GM12878 (cell line): ENCODE measurements around the gene ASTL. TPM values are rescaled to one million over a fixed set of nuclear protein-coding genes. Genes with fewer than 3 reads are reported as not detected.

Source experiments
- ATF7 ChIP-seq: fragments of 450-650 bp; IDR thresholded peaks from 2 replicates; pipeline ENCODE4 v1.6.1; 2016; ENCODE audit warnings: low read depth, mild to moderate bottlenecking
- BHLHE40 ChIP-seq, 2 experiments: fragments of 450-650 bp in 1 of 2; IDR thresholded peaks; 2 replicates each; pipeline ENCODE4 v1.6.1; 2011 to 2017; ENCODE audit warnings: low read depth in 2 of 2, borderline replicate concordance in 1 of 2, improper control_type of control experiment in 1 of 2, low read length in 1 of 2, mild to moderate bottlenecking in 1 of 2
- EED ChIP-seq: sonication (generic); IDR thresholded peaks from 2 replicates; pipeline ENCODE4 v1.6.1; 2016; ENCODE audit warnings: antibody characterized with exemption, low read depth
- FOXM1 ChIP-seq: IDR thresholded peaks from 2 replicates; pipeline ENCODE4 v1.6.1; 2012; ENCODE audit warnings: low read depth, mild to moderate bottlenecking, inconsistent platforms, low read length, moderate library complexity
- GATAD2B ChIP-seq: fragments of 450-650 bp; conservative IDR thresholded peaks from 2 replicates; pipeline ENCODE4 v1.6.1; 2017; ENCODE audit warnings: low read depth, mild to moderate bottlenecking, moderate library complexity
- MEF2B ChIP-seq: fragments of 450-650 bp; IDR thresholded peaks from 2 replicates; pipeline ENCODE4 v1.6.1; 2018; ENCODE audit warnings: mild to moderate bottlenecking, moderate library complexity; ENCODE audit not compliant: partially characterized antibody, poor library complexity, severe bottlenecking
- MLLT1 ChIP-seq: fragments of 450-650 bp; IDR thresholded peaks from 2 replicates; pipeline ENCODE4 v1.6.1; 2016; ENCODE audit warnings: mild to moderate bottlenecking
- NBN ChIP-seq: fragments of 450-650 bp; IDR thresholded peaks from 2 replicates; pipeline ENCODE4 v1.6.1; 2016
- PKNOX1 ChIP-seq: fragments of 450-650 bp; IDR thresholded peaks from 2 replicates; pipeline ENCODE4 v1.6.1; 2016; ENCODE audit warnings: mild to moderate bottlenecking
- SMC3 ChIP-seq: IDR thresholded peaks from 2 replicates; pipeline ENCODE4 v1.6.1; 2011; ENCODE audit warnings: low read length, improper control_type of control experiment, borderline replicate concordance
- SPI1 ChIP-seq: IDR thresholded peaks from 2 replicates; pipeline ENCODE4 v1.6.1; 2011; ENCODE audit warnings: low read depth, mild to moderate bottlenecking, low read length, moderate library complexity, borderline replicate concordance; ENCODE audit not compliant: insufficient read depth
- polyA plus RNA-seq, 11 experiments: library from polyadenylated mRNA; depleted of rRNA in 4 of 11; unstranded in 6 of 11; stranded (reverse) in 5 of 11; fragments of >200 nt; fragmentation: Nextera tagmentation in 4 of 11; fragmentation: Illumina TruSeq in 1 of 11; extraction: Ambion mirVana in 4 of 11; extraction: Trizol in 1 of 11; gene quantifications; 1 replicate in 1 of 11; 2 replicates in 10 of 11; pipeline versions ENCODE4 v1.2.1 to v1.2.3, GENCODE V29; 2011 to 2016; ENCODE audit warnings: inconsistent platforms in 2 of 11, missing spikeins in 2 of 11, low read depth in 1 of 11
- total RNA-seq, 4 experiments: library from RNA; depleted of rRNA in 3 of 4; stranded (reverse); fragments of >200 nt in 3 of 4; fragmentation: Illumina TruSeq in 1 of 4; extraction: Trizol in 1 of 4; gene quantifications; 2 replicates each; pipeline versions ENCODE4 v1.2.1 to v1.2.3, GENCODE V29; 2013 to 2021

The ASTL gene
- total and polyA plus RNA-seq, 10 of the 15 experiments (the other 5 are each of a cell fraction or from before 2014, with no cell fraction given) = 0.18 to 1.0 (median 0.38) TPM; not detected in 4

- TF ChIP-seq PKNOX1 (peak; percentile 43; the same call in 1 of the 2 replicates), SMC3 (peak; percentile 99), GATAD2B (0 out of 2 replicates have a peak, but pooled peaks have one; percentile 26), MLLT1 (peak; percentile 38; the same call in 1 of the 2 replicates), BHLHE40 (IDR thresholded peaks at IDR 0.05; ENCODE audit: borderline replicate concordance in 1 of 2, low read depth in 2 of 2, low read length in 1 of 2) (peak; percentile 33 to 61; a peak in 2 of 4 replicates), NBN (peak; percentile 76), SPI1 (peak; percentile 41; the same call in 1 of the 2 replicates), FOXM1 (peak; percentile 51; the same call in 1 of the 2 replicates), ATF7 (no peak), MEF2B (peak; percentile 31), EED (peak; percentile 33; the same call in 1 of the 2 replicates)
- TF ChIP-seq, all 136 proteins: peak for 22
Measured at GRCh38 chr2:96174251-96175144, 36.2 kb upstream of the ASTL start (continued).
